NCI-H187 treated with DMSO at 0.1 percent for 48 hours (cell line): Measurements from ENCODE around the gene CD36.

Experiments used
- DNase-seq: peaks from one replicate; lab custom pipeline; 2025; lab: John Stamatoyannopoulos, UW

The CD36 gene

DNA sequence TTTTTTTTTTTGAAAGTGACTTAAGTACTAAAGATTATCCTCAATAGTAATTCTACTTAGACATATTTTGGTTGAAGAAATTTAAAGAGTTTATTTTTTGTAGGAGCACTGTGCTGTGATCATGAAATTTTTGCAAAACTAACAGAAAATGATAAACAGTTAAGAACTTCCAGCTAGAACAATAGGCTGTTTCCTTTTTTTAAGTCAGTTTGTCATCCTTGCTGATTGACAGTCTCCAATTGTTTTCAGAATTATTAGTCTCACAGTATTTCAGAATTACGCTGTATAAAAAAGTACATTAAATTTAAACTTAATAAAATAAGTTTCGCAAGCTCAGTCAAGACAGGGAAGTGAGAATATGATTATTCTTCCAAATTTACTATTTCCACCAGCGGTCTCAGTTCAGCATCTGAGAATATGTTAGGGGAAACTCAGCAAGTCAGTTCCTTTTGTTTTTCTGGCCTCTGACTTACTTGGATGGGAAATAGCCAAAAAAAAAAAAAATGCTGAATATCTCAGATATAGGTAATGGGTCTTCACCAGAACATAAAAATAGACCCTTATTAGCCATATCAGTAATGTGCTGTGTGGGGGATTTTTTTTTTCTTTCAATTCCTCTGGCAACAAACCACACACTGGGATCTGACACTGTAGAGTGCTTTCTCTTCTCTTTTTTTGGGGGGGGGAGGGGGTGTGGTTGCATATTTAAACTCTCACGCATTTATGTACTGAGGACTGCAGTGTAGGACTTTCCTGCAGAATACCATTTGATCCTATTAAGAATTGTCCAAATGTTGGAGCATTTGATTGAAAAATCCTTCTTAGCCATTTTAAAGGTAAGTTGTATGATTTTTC is at the start of gene CD36:
Gene CD36 (plus strand): TSS at position 732 of the 855 bp plus-strand sequence. CDS start 8,099 bp downstream, outside the sequence.
- DNase-seq = no peak

DNA sequence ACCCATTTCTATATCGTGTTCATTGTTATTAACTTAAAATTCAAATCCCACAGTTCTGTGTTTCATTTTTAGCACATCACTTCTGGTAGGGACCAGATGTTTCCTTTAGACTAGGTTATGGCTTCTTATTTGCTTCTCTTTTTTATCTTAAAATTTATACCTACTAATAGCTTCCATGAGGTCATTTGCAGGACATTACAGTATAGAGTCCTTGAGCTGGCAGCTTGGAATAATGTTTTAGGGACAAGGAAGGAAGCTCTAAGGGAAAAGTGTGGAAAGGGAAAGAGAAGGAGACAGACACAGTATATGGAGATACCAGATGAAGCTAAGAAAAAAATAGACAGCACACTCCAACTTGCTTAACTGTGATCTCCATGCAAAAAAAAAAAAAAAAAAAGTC is 48.8 kb upstream of the CD36 start:
- DNase-seq = no peak

DNA sequence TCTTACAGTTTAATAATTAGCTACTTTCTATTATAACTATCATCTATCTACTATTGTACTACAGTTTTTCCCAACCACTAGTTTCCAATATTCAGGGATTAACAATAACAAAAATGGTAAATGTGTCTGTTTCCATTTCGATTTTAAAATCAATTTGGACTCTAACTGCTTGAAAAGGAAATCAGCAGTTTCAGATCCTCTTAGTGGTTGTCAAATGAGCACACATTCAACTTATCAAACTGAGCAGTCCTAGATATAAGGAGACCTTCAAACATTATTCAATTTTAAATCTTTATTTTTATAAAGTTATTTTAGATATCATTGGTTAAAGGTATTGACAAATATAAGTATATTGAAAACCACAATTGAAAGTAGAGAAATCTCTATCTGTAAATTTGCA is 46.8 kb upstream of the CD36 start:
- no peak for DNase-seq

DNA sequence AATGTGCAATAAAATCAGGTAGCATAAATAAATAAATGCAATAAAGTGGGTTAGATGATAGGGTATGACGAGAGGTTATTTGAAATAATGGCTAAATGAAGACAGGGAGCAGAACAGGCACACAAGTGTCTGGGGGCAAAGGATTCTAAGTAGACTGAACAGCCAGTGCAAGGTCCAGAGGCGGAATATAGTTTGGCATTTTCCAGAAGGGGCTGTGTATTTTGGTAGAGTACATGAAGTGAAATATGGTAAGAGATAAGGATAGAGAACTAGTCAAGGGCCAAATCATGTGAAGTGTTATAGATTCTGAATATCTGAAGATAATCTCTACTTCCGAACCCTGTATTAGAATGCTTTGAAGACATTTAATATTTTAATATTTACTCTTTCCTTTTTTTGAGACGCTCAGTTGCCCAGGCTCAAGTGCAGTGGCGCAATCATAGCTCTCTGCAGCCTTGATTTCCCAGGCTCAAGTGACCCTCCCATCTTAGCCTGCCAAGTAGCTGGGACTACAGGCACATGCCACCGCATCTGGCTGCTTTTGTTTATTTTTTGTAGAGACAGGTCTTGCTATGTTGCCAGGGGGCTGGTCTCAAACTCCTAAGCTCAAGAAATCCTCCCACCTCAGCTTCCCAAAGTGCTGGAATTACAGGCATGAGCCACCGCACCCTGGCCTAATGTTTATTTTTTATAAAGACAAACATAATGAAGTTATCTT is 44.4 kb upstream of the CD36 start:
- DNase-seq = no peak

DNA sequence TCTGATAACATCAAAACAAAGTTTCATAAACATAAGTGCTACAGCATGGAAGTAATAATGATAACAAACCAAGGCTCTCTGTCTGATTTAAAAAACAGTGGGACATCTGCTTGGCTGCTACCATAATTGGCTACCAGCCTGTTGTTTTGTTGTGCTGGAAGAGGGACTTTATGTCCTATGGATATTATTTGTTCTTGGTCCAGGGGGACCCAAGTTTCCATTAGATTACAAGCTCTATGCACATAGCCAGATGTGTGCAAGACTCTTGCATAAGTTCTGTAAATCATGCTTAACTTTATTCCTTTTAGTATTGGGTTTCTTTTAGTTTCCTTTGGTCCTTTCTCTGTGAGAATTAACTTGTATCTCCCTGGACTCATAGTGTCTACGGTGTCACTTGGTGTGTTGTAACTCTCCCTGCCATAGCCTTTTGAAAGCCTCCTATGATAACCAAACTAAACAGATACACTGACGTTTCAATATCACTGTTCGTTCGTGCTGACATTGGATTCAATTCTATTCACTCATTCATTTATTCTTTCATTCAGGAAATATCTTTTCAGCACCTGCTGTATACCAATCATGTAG is 41.4 kb upstream of the CD36 start:
- no peak for DNase-seq

DNA sequence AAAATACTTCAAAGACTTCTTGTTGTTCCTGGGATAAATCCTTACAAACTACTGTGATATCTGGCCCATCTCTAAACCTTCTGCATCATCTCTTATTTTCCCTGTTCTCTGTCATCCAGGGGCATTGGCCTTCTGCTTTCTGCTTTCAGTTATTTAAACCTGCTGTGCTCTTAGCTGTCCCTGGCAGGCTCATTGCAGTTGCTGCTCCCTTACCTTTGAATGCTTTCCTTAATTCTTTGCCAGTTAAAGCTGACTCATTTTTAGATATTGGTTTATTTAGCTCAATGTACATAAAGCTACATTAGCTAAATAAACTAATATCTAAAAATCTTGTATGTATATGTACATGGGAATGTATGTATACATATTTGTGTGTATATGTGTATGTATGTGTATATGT is 40.6 kb upstream of the CD36 start:
- no peak for DNase-seq

DNA sequence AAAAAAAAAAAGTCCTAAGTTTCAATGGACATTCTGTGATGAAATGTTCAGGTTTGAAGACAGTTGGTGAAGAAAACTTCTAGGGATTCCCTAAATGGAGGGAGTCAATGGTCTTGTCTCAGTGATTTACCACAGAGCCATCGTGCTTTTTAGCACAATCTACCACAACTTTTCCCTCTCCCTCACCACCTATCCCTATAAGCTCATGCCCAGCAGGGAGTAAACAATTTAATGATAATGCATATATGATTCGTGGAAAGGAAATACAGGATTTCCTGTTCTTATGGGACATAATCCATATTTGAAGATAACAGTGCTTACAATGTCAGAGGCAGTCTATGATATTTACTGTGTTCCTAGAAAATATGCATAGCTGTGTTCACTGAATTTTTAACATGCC is 38.4 kb upstream of the CD36 start:
- DNase-seq = no peak

DNA sequence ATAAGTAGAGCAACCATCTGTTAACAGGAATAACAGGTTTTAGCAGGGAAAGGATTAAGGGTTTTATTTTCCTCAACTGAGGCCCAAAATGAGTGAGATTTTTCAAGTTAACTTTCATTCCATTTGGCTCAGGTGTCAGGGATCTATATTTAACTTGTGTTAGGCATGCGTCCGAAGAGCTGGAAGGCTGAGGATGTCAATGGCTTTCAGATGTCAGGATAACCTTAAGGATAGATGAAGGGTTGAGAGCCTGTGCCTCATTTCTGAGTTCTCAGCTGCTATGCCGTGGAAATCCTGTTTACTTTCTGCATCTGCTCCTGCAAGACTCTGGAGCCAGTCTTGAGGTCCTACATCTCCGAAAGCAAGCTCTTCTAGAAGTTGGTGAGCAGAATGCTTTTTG is 36.4 kb upstream of the CD36 start:
- DNase-seq = no peak

DNA sequence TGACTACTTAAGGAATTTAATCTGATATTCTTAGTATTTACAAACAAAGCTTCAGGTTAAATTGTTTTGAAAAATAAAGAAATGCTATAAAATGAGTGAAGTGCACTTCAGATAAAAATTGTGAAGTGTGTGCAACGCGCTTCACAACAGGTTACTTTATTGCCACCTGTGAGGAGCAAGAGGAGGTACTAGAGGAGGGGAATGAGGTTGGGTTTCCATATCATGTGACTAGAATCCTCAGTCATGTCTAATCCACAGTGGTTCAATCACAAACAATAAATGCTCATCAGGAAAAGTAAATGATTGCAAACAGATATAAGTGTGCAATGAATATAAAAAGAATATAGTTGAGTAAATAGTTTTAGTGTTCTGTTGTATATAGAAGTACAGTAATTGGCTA is 34.5 kb upstream of the CD36 start:
- DNase-seq = no peak

DNA sequence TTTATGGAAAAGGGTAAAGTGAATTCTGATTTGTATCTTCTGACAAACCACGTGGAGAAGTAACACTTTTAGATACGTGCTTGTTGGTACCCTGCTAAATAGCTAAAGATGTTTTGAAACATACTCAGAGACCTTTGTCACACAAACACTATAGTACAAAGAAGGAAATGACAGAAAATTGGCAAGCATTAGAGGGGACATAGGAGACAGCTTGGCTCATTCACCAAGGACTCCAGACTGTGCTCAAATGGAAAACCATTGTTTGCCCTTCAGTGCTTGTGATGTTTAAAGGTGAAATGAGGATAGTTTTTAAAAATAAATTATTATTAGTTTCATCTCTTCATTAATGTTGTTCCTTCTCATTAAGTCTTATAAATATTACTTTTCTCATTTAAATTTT is 34.0 kb upstream of the CD36 start:
- DNase-seq = no peak

DNA sequence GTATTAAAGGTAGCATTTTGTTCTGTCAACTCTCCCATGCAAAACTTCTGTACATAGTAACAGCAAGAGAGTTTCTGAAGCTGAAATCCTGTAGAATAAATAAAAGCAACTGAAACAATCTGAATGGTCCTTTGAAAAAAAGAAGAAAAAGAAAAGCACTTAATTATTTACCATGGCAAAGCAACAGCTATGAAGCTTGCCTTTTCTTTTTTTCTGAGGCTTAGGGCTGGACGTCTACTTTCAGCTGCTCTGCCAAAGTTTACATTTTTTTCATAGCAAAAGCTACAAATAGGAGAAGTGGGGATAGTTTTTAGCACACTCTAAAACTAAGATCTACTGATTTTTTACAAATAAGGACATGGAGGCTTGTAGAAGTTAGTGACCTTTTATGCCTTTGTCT is 31.3 kb upstream of the CD36 start:
- no peak for DNase-seq

DNA sequence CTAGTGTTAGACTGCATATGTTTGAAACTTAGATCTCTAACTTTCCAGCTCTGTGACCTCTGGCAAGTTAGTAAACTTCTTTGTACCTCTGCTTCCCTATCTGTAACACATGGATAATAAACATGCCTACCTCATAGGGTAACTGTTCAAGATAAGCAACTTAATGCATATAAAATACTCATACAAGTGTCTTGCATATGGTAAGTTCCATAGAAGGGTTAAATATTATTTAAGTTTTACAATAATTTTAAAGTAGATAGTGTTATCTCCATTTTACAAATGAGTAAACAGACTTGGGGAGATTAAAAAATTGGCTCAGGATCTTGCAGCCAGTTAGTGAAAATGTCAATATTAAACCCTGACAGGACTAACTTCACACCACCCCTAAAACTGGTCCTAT is 30.1 kb upstream of the CD36 start:
- no peak for DNase-seq

DNA sequence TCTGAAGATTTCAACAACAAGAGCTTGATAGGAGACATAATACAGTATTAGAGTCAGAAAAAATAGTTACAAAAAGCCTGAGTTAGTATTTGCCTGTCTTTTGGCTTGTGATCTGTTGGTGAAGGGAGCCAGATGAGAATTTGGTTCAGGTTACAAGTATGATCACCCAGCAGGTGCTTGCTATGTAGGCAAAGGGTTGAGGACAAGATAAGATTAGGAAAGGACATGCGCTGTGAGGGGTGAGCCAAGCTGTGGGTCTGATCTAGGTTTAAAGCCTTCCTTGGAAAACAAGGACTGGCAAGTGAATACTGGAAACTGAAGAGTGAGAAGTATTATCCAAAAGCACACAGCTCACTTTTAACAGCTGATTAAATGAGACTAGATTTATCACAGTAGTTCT is 28.7 kb upstream of the CD36 start:
- no peak for DNase-seq

DNA sequence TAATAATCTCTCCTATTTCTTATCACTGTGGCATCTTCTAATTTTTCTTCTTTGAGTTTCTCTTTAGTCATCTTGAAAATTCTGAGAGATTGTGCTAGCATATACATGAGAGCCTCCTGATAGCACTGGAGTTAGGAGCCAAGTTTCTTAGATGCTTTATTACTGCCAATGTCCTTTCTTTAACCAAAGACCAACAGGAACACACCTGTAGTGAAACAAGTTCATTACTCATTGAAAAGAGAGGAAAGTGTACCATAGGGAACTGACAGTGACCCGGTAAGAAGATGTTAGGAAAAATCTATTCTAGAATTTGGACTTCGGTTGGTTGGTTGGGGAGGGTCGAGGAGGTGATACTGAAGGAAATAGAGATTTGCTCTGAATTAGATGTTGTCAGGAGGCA is 27.1 kb upstream of the CD36 start:
- no peak for DNase-seq

DNA sequence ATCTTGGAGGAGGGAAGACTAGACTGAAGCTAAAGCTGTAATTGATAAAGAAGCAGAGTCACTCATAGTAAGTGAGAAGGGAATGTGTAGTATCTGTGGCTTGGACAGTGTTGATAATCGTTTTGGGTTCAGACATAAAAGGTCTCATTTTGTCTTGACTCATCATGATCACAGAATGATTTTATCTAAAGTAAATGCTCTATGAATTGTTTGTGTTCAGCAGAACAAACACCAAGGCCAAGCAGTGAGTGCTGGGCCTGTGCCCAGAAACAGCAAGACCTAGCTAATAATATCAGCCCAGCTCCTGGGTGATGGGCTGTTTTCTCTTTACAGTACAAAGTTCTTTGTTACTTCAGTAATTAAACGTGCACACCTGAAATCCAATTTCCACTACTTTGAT is 26.7 kb upstream of the CD36 start:
- no peak for DNase-seq

DNA sequence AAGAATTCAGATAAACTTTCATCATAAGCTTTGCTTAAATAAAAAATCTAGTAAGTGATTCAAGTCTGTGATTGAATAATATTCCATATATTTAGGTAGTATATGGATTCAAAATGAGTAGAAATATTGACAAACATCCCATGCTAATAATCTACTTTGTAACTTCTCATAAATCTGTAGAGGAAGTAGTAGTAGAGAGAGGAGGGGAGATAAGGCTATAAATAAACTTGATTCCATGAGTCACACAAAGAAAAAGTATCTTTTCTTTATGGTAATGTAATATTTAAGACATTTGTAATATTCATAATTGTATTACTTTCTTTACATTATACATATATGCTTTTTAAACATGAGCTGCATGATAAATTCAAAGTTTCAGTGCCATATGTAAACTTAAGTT is 25.6 kb upstream of the CD36 start:
- DNase-seq = no peak

DNA sequence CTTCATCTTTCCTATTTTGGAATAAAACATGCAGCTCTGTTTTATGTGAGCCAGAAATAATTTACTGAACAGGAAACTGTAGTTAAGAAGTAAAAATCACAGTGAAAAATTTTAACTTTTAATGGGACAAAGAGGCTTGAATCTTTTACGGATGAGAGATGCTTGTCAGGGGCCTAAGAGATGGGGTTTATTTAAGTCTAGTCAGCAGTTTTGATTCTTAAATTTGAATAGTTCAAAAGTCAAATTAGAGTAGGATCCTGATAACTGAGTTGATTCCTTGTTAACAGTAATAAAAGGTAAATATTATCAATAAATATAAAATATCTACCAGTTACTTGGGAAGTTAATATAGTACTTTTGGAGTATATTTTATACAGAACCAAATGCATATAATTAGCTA is 24.9 kb upstream of the CD36 start:
- DNase-seq = no peak

DNA sequence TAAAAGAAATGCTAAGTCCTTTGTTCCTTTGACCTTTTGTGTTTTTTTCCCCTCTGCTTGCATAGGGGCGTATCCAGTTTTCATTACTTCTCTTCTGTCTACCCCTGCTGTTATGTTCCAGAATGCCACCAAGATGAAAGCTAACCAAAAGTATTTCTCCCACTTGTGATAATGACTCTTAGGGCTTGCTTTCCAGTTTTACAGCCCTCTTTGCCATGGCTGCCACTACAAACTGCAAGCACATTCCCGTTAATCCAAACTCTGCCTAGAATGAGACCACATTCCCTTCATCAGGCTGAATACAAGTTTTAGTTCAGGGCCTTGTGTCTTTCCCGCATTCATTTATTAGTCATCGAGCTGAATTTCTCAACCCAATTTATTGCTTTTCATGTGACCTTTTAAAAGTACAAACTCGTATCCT is 23.6 kb upstream of the CD36 start:
- DNase-seq = no peak

DNA sequence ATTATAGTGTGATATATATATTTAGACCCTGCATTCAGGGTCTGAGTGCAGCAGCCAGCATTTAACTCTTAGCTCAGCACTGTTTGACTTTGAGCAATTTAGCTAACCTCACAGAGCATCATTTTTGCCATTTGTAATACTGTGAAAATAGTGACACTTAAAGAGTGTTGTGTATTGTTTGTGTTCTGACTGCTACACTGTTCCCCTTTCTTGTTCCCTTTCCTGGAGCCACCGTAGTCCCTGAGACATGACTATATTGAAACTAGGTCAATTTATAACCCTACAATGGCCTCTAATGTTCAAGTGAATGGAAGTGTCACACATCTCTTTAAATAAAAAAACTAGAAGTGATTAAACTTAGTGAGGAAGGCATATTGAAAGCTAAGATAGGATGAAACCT is 20.3 kb upstream of the CD36 start:
- DNase-seq = no peak

DNA sequence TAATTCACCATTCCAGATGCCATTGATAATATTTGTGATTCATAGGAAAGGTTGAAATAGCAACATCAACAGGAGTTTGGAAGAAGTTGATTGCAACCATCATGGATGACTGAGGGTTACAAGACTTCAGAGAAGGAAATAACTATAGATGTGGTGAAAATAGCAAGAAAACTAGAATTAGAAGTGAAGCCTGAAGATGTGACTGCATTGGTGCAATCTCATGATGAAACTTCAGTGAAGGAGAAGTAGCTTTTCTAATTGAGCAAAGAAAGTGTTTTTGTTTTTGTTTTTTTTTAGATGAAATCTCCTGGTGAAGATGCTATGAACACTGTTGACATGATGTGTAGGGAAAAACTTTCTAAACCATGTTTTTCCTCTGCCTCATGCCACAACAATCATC is 18.7 kb upstream of the CD36 start:
- no peak for DNase-seq

DNA sequence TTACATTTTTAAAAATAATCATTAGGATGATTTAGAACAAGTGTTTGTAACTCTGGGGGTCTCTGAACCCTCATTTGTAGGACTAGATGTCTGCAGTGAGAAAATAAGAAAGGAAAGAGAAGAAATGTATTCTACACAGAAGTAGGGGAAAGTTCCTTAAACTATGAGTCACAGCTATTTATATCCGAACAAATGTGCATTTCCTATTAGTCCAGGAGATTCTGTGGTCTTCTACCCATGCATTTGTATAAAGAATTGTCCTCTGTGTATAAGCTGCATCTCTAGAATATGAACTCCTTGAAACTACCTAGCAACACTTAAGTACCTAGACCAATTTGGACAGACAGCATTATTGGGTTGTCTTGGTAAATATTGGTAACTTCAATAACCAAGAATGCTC is 15.9 kb upstream of the CD36 start:
- DNase-seq = no peak

DNA sequence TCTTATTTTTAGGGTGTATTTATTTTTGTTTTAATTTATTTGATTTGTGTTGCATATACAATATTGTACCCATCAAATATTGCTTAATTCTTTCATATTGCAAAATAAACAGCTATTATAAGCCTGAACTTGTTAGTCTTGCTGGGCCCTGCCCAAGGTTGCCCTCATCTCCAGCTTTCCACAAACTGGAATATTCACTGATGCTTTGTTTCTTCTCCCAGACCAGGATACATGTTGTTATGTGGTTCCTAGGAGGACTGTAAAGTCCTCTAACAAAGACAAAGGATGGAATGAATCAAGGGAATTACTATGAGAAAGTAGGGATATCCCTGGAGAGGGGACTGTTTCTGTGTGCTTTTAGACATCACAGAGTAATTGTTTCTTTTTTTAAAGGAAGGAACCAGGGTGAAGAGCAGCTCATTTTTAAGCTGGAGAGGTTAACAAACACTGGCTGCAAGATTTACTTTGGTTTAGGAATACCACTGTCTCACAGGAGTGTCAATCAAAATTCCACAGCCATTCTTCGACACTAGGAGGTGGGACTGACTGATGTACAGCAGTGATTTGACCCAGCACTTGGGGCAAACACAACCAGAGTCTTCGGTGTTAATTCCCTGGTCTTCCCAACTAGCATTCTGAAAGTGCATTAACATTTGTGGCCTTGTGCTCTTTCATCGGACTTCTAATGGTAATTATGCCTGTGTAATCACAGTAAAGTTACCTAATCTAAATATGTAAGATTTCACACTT is 14.8 kb upstream of the CD36 start:
- no peak for DNase-seq

DNA sequence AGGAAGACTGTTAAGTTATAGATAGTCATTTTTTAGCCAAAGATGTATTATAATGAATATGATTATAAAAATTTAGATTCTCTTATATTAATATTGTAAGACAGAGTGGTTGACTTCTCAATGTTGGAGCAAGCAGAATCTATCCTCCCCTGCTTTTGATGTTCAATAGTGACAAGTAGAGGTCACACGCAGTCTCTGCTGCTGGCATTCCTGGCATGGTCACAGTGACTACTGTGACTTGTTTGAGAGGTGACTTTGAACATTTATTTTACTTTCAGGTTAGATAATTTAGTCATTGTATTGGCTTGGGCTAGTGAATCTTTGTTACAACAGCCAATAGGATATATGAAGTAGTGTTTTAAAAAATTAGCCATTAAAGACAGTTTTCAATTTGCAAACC is 13.7 kb upstream of the CD36 start:
- no peak for DNase-seq
